ENCODE measurements around the gene CTNNA2.

Gene CTNNA2

DNA sequence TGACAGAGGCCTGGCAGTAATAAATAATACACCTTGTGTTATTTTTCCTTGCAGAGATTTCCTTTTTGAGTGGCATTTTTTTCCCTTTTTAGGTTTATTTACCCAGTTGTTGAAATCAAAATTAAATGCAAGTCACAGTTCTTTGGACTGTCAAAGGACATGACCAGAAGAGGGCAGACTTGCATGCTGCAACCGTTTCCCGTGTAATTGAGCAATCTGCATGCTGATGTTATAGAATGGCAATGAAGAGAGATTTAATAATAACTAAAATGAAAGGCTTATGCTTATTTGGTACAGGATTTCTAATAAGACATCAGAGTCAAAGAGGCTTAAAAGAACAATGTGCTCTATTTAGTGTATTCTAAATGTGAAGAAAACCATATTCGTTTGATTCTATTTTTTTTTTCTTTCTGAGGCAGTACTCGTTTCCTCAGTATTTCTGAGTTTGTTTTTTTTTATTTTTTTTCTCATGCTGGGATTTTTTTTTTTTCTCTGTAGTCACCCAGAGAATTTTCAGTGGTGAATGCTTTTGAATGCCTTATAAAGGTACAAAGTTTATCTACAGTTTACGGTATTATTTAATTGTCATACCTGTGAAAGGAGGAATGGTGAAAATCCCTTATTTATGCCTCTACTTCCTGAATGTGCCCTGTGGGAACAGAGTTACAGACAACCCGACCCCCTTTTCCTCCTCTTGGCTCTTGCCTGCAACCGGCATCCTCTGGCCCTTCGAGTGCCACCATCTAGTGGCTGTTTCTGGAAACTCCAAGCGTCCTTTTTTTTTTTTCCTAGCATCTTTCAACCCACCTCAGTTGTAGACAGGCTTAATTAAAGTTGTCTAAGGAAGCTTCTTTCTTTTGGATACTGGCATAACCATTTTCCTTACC is 423.2 kb downstream of the CTNNA2 start:
- TF ChIP-seq ZBTB7A (IDR thresholded peaks at IDR 0.05; ENCODE audit: low read depth) (no peak), RAD21 (IDR thresholded peaks at IDR 0.05; ENCODE audit: low read depth) (peak; percentile 43), NFIC (IDR thresholded peaks at IDR 0.05) (no peak), CEBPB (IDR thresholded peaks at IDR 0.05) (peak; percentile 81)

GRCh38 chr2:79936715-79937114 is 423.9 kb downstream of the CTNNA2 start:
- TF ChIP-seq NFIC (IDR thresholded peaks at IDR 0.05) (no peak), CEBPB (IDR thresholded peaks at IDR 0.05) (no peak), EGR1 (IDR thresholded peaks at IDR 0.05) (no peak), TAF1 (IDR thresholded peaks at IDR 0.05; ENCODE audit: low read depth) (no peak), EP300 (IDR thresholded peaks at IDR 0.05; ENCODE audit: borderline replicate concordance) (no peak), TEAD4 (IDR thresholded peaks at IDR 0.05) (no peak), ZBTB7A (IDR thresholded peaks at IDR 0.05; ENCODE audit: low read depth) (no peak), RAD21 (IDR thresholded peaks at IDR 0.05; ENCODE audit: low read depth) (no peak), YY1 (IDR thresholded peaks at IDR 0.05; ENCODE audit: low read depth) (no peak), TCF12 (IDR thresholded peaks at IDR 0.05; ENCODE audit: low read depth) (no peak), FOXM1 (IDR thresholded peaks at IDR 0.05; ENCODE audit: borderline replicate concordance, low read depth) (no peak)
- TF ChIP-seq, protein P1, sequence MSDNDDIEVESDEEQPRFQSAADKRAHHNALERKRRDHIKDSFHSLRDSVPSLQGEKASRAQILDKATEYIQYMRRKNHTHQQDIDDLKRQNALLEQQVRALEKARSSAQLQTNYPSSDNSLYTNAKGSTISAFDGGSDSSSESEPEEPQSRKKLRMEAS (IDR thresholded peaks at IDR 0.05) = no peak
- TF ChIP-seq, protein P2, sequence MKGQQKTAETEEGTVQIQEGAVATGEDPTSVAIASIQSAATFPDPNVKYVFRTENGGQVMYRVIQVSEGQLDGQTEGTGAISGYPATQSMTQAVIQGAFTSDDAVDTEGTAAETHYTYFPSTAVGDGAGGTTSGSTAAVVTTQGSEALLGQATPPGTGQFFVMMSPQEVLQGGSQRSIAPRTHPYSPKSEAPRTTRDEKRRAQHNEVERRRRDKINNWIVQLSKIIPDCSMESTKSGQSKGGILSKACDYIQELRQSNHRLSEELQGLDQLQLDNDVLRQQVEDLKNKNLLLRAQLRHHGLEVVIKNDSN (IDR thresholded peaks at IDR 0.05) = no peak
- TF ChIP-seq, protein P3, sequence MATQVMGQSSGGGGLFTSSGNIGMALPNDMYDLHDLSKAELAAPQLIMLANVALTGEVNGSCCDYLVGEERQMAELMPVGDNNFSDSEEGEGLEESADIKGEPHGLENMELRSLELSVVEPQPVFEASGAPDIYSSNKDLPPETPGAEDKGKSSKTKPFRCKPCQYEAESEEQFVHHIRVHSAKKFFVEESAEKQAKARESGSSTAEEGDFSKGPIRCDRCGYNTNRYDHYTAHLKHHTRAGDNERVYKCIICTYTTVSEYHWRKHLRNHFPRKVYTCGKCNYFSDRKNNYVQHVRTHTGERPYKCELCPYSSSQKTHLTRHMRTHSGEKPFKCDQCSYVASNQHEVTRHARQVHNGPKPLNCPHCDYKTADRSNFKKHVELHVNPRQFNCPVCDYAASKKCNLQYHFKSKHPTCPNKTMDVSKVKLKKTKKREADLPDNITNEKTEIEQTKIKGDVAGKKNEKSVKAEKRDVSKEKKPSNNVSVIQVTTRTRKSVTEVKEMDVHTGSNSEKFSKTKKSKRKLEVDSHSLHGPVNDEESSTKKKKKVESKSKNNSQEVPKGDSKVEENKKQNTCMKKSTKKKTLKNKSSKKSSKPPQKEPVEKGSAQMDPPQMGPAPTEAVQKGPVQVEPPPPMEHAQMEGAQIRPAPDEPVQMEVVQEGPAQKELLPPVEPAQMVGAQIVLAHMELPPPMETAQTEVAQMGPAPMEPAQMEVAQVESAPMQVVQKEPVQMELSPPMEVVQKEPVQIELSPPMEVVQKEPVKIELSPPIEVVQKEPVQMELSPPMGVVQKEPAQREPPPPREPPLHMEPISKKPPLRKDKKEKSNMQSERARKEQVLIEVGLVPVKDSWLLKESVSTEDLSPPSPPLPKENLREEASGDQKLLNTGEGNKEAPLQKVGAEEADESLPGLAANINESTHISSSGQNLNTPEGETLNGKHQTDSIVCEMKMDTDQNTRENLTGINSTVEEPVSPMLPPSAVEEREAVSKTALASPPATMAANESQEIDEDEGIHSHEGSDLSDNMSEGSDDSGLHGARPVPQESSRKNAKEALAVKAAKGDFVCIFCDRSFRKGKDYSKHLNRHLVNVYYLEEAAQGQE (IDR thresholded peaks at IDR 0.05; ENCODE audit: low read depth) = no peak

DNA sequence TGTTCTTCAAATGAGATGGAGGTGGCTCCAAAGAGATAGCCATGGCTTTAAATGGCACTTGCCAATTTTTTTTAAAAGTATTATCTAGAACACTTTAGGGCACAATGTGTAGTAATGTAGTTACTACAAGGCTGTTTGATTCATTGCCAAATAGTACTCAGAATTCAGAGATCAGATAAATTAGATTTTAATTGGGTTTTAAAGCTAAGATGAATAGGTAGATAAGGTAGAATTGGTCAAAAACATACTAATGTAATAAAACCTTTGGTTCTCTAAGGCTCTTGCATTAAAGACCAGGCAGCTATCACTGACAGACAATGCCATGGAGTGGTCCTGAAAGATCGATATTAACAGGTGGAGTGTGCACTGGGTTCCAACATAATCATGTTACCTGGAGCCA is 425.8 kb downstream of the CTNNA2 start:
- TF ChIP-seq TAF1 (IDR thresholded peaks at IDR 0.05; ENCODE audit: low read depth) = no peak
- no peak for TF ChIP-seq FOXM1 (IDR thresholded peaks at IDR 0.05; ENCODE audit: borderline replicate concordance, low read depth)
- no peak for TF ChIP-seq NFIC (IDR thresholded peaks at IDR 0.05)
- no peak for TF ChIP-seq ZBTB7A (IDR thresholded peaks at IDR 0.05; ENCODE audit: low read depth)
- TF ChIP-seq TCF12 (IDR thresholded peaks at IDR 0.05; ENCODE audit: low read depth) = no peak
- TF ChIP-seq, protein P3 (IDR thresholded peaks at IDR 0.05; ENCODE audit: low read depth) = no peak
- TF ChIP-seq EP300 (IDR thresholded peaks at IDR 0.05; ENCODE audit: borderline replicate concordance) = no peak
- no peak for TF ChIP-seq YY1 (IDR thresholded peaks at IDR 0.05; ENCODE audit: low read depth)
- TF ChIP-seq, protein P1 (IDR thresholded peaks at IDR 0.05) = no peak
- TF ChIP-seq, protein P2 (IDR thresholded peaks at IDR 0.05) = no peak
- no peak for TF ChIP-seq EGR1 (IDR thresholded peaks at IDR 0.05)
- TF ChIP-seq CREB1 (IDR thresholded peaks at IDR 0.05; ENCODE audit: low read depth) = no peak
- no peak for TF ChIP-seq CEBPB (IDR thresholded peaks at IDR 0.05)
- TF ChIP-seq TEAD4 (IDR thresholded peaks at IDR 0.05) = no peak
- TF ChIP-seq RAD21 (IDR thresholded peaks at IDR 0.05; ENCODE audit: low read depth) = no peak

- TF ChIP-seq, protein P1 (IDR thresholded peaks at IDR 0.05) = no peak
- TF ChIP-seq NFIC (IDR thresholded peaks at IDR 0.05) (no peak), EP300 (IDR thresholded peaks at IDR 0.05; ENCODE audit: borderline replicate concordance) (no peak), ZBTB7A (IDR thresholded peaks at IDR 0.05; ENCODE audit: low read depth) (no peak), RAD21 (IDR thresholded peaks at IDR 0.05; ENCODE audit: low read depth) (no peak), CREB1 (IDR thresholded peaks at IDR 0.05; ENCODE audit: low read depth) (no peak), FOXM1 (IDR thresholded peaks at IDR 0.05; ENCODE audit: borderline replicate concordance, low read depth) (no peak), TEAD4 (IDR thresholded peaks at IDR 0.05) (no peak), YY1 (IDR thresholded peaks at IDR 0.05; ENCODE audit: low read depth) (no peak), CEBPB (IDR thresholded peaks at IDR 0.05) (no peak)
- TF ChIP-seq, protein P2 (IDR thresholded peaks at IDR 0.05) = no peak
Observed at GRCh38 chr2:79940364-79940763, 427.5 kb downstream of the CTNNA2 start.

DNA sequence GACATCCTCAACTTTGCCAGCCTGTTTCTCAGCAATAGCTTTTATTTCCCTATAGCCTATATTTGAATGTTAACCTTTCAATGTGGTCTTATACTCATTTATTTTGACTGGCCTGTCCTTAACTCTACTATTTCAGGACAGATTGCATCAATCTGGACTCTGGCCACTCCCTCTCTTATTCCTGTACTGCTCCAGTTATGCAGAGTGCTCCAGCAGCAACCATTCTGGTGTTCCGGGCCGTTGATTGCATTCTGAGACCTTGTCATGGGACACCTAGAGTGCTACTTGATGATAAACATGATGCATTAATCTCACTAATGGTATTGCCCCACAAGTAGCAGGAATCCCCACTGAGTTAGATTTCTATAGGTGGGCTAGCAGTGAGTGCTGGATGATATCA is 428.3 kb downstream of the CTNNA2 start:
- no peak for TF ChIP-seq TAF1 (IDR thresholded peaks at IDR 0.05; ENCODE audit: low read depth)
- TF ChIP-seq, protein P2 (IDR thresholded peaks at IDR 0.05) = no peak
- no peak for TF ChIP-seq CREB1 (IDR thresholded peaks at IDR 0.05; ENCODE audit: low read depth)
- no peak for TF ChIP-seq NFIC (IDR thresholded peaks at IDR 0.05)
- no peak for TF ChIP-seq TCF12 (IDR thresholded peaks at IDR 0.05; ENCODE audit: low read depth)
- TF ChIP-seq FOXM1 (IDR thresholded peaks at IDR 0.05; ENCODE audit: borderline replicate concordance, low read depth) = no peak
- no peak for TF ChIP-seq YY1 (IDR thresholded peaks at IDR 0.05; ENCODE audit: low read depth)
- TF ChIP-seq RAD21 (IDR thresholded peaks at IDR 0.05; ENCODE audit: low read depth) = no peak
- TF ChIP-seq TEAD4 (IDR thresholded peaks at IDR 0.05) = no peak
- TF ChIP-seq ZBTB7A (IDR thresholded peaks at IDR 0.05; ENCODE audit: low read depth) = no peak
- TF ChIP-seq, protein P3 (IDR thresholded peaks at IDR 0.05; ENCODE audit: low read depth) = no peak
- TF ChIP-seq EGR1 (IDR thresholded peaks at IDR 0.05) = no peak
- no peak for TF ChIP-seq EP300 (IDR thresholded peaks at IDR 0.05; ENCODE audit: borderline replicate concordance)
- no peak for TF ChIP-seq CEBPB (IDR thresholded peaks at IDR 0.05)
- TF ChIP-seq, protein P1 (IDR thresholded peaks at IDR 0.05) = no peak
